Activated CD8-positive, alpha-beta memory T cell treated with anti-CD3 and anti-CD28 coated beads for 48 hours (primary cell): ENCODE measurements around the gene STK10.
"Not testable (repeated sequence)": the region's sequence is repeated elsewhere in the genome, so short reads cannot be mapped to it uniquely, and the experiment has no call there.

Source experiments
- DNase-seq, 3 experiments: peaks; one replicate each; pipeline ENCODE4 v3.0.0-alpha.2; 2020; ENCODE audit warnings: low read depth in 2 of 3, low spot score in 2 of 3

Gene STK10

GRCh38 chr5:172188033-172188892, at the start of gene STK10:
Gene STK10 (minus strand): TSS chr5:172188224. CDS start chr5:172188042, 182 bp downstream.
- DNase-seq: peak in 2 of 3 experiments; percentile 74 to 90

GRCh38 chr5:172235827-172236736, 48.1 kb upstream of the STK10 start:
- DNase-seq: no peak

GRCh38 chr5:172235132-172235780, 47.2 kb upstream of the STK10 start:
- no peak for DNase-seq

GRCh38 chr5:172234031-172234430, 46.0 kb upstream of the STK10 start:
- no peak for DNase-seq

- DNase-seq: no peak
These were observed 41.9 kb upstream of the STK10 start for GRCh38 chr5:172229904-172230303.

GRCh38 chr5:172224996-172225395, 37.0 kb upstream of the STK10 start:
- no peak for DNase-seq

GRCh38 chr5:172223901-172224873, 36.2 kb upstream of the STK10 start:
- peak; percentile 20 to 28 (median 23) for DNase-seq

GRCh38 chr5:172219296-172219695, 31.3 kb upstream of the STK10 start:
- no peak for DNase-seq

- DNase-seq: no peak
These were observed 28.3 kb upstream of the STK10 start for GRCh38 chr5:172216345-172216744.

GRCh38 chr5:172213126-172213525, 25.1 kb upstream of the STK10 start:
- DNase-seq: no peak

GRCh38 chr5:172211676-172212075, 23.7 kb upstream of the STK10 start:
- DNase-seq: no peak

- no peak for DNase-seq
These were observed 21.7 kb upstream of the STK10 start for GRCh38 chr5:172209714-172210113.

- DNase-seq: no peak
These were observed 19.5 kb upstream of the STK10 start for GRCh38 chr5:172207511-172207910.

GRCh38 chr5:172205984-172206383, 18.0 kb upstream of the STK10 start:
- not testable (repeated sequence) for DNase-seq

GRCh38 chr5:172200476-172200875, 12.5 kb upstream of the STK10 start:
- no peak for DNase-seq

- no peak for DNase-seq
These were observed 11.4 kb upstream of the STK10 start for GRCh38 chr5:172199446-172199845.

- not testable (repeated sequence) for DNase-seq
These were observed 9.8 kb upstream of the STK10 start for GRCh38 chr5:172197775-172198174.

GRCh38 chr5:172194985-172195774, 7.2 kb upstream of the STK10 start:
- no peak for DNase-seq

- no peak for DNase-seq
These were observed 5.8 kb upstream of the STK10 start, which contains the start of gene EFCAB9 for GRCh38 chr5:172193872-172194271. Gene EFCAB9 (plus strand): TSS chr5:172194172. CDS start chr5:172194173, 1 bp downstream.
